Lung microvascular endothelial cell (primary cell): ENCODE results near the gene IL17D. TPM values are rescaled to one million over a fixed set of nuclear protein-coding genes. Genes with fewer than 3 reads are reported as not detected.
"Not testable (repeated sequence)": the region's sequence is repeated elsewhere in the genome, so short reads cannot be mapped to it uniquely, and the experiment has no call there.

Experiments
- DNase-seq, 2 donors: peaks; one replicate each; pipeline versions ENCODE4 v3.0.0 to v3.0.0-alpha.2; 2010; ENCODE audit warnings: low read depth in 2 of 2
- total RNA-seq: library from RNA; depleted of rRNA; stranded (reverse); fragments of >200 nt; gene quantifications from 2 replicates; pipeline ENCODE4 v1.2.1, GENCODE V29; 2014

The IL17D gene
- total RNA-seq, 1 donor from 2014 or later = 3.4 TPM

DNA sequence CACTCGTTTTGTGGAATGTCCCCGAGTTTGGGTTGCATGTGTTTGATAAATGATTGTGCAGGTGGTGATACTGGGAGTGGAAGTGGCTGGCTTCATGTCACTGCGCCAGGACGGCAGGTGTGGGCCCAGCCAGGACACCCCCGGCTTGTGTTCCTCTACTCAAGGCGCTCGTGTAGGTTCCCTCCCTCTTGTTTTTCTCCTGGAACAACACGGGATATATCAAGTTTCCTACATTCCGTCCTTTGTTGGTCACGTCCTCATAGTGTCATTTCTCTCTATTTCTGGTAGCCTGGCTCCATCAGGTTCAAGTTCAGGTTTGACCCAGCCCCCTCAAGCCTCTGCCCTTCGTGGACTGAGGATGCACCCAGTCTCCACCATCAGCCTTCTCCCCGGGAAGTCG, 16.3 kb downstream of the IL17D start:
- no peak for DNase-seq

DNA sequence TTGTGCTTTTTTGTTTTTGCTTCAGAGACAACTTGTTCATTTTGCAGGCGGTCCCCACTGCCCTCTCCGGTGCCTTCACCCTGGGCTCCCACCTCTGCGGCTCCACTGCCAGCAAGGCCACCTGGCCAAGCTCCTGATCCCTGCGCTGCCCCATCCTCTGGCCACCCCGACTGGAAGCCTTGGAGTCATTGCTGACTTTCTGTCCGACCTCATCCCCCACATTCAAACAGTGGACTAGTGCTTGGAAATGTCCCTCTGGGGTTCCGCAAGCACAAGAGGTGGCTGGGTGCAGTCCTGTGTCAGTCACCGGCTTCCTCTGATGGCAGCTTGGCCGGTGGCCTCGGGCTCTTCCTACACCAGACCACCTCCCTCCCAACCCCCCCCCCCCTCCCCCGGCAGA, 17.0 kb downstream of the IL17D start:
- DNase-seq = no peak

DNA sequence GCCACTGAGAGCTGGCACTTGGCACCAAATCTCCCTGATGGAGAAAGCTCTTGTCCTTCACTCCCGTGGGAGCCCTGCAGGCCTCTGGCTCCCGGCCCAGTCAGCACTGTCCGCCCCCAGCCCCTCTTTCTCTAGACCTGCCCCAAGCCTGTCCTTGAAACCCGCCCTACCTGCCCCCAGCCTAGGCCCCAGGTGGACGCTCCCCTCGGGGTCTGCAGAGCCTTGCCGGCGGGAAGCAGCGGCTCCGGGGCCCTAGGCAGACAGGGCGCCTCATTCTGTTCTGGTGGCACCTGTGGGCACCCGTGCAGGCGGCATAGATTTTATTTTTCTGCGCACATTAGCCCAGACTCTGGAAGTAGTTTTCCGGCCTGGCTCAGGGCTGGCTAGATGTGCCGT, 17.6 kb downstream of the IL17D start:
- no peak for DNase-seq

DNA sequence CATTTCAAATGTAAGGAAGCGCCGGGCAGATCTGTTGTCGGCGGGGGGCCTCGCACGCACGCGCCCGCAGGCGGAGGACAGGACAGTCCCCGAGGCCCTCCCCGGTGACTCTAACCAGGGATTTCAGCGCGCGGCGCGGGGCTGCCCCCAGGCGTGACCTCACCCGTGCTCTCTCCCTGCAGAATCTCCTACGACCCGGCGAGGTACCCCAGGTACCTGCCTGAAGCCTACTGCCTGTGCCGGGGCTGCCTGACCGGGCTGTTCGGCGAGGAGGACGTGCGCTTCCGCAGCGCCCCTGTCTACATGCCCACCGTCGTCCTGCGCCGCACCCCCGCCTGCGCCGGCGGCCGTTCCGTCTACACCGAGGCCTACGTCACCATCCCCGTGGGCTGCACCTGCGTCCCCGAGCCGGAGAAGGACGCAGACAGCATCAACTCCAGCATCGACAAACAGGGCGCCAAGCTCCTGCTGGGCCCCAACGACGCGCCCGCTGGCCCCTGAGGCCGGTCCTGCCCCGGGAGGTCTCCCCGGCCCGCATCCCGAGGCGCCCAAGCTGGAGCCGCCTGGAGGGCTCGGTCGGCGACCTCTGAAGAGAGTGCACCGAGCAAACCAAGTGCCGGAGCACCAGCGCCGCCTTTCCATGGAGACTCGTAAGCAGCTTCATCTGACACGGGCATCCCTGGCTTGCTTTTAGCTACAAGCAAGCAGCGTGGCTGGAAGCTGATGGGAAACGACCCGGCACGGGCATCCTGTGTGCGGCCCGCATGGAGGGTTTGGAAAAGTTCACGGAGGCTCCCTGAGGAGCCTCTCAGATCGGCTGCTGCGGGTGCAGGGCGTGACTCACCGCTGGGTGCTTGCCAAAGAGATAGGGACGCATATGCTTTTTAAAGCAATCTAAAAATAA, 18.2 kb downstream of the IL17D start:
- DNase-seq = peak; percentile 49 to 75

DNA sequence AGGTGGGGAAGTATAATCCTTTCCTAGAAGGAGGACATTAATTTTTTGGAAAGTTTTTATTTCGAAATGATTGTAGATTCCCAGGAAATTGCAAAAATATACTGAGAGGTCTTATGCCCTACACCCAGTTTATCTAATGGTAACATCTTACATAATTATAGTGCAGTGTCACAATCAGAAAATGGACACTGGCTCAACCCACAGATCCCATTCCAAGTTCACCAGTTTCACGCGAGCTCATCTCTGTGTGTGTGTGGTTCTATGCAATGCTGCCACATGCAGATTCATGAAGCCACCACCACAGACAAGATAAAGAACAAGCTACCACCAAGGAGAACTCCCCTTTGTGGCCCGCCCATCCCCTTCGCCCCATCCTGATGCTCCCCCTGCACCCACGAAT, 24.4 kb downstream of the IL17D start:
- DNase-seq = no peak

DNA sequence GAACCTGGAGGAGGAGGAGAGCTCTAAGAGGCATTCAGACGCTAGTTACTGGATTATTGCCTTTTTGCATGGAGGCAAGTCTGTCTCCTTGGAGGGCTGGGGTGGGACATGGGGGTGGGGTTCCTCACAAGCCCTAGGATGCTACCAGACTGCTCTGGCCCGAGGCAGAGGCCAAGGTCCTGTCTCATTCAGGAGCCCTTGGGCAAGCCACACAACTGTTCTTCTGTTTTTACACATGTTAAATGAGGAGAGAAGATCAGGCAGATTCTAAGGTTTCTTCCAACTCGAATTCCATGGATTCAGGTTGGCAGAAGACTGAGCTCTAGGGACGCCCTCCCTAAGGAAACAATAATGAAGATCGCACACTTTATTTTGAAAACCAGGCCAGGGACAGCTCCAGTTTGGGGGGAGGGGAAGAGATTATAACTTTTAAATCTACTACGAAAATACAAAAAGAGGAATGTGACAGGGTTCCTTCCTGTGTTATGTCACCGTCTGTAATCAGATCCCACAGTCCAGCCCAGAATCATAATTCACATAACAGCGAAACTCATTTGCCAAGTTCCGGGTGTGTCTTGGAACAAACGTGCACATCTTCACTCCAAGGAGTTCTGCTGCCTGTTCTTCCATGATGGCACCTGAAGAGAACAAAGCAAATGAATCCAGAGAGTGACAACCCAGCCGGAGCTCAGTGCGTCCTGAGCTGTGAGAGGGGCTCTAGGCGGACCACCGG, 25.2 kb downstream of the IL17D start:
- peak; percentile 50 to 71 for DNase-seq

DNA sequence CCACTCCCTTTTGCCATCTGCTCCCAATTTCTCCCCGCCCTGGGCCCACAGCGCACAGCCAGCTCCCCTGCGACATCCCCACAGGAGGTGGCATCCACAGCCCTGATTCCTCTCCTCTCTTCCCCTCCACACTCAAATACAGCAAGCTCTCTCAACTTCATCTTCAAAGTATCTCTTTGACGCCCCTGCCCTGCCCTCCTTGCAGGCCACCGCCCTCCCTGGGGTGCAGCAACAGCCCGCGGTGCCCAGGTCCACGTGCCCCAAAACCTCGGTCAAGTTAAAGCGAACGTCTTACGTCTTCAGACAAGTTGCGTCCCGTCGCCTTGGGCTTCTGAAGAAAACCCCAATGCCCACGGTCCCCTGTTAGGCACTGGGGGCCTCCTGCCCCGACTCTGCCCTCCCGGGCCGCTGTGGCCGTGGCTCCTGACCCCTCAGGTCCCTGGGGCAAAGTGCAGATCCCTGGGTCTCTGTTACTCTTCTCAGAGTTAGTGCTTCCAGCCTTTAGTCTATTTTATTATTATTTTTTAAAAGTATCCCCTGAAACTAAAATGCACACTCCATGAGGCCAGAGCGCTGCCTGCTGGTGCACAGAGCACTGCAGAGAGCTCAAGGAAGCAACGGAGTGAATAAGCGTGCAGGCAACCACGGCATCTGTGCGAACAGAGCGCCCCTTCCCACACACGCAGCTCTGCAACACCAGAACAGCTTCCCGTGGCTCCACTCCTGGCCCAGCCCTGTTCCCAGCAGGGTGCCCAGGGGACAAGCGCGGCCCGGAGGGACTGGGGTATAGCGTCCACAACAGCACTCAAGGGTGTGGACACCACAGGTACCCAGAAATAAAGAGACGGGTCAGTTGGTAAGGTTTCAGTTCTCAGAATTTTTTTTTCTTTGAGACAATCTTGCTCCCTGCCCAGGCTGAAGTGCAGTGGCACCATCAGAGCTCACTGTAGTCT, 26.4 kb downstream of the IL17D start:
- no peak for DNase-seq

DNA sequence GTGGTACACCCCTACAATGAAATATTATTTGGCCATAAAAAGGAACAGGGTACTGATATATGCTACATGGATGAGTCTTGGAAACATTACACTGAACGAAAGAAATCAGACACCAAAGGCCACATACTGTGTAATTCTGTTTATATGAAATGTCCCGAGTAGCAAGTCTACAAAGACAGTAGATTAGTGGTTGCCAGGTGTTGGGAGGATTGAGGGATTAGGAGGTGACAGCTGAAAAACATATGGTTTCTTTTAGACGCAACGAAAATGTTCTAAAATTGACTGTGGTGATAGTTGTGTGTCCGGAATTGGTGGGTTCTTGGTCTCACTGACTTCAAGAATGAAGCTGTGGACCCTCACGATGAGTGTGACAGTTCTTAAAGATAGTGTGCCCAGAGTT, 35.1 kb downstream of the IL17D start:
- DNase-seq = no peak

DNA sequence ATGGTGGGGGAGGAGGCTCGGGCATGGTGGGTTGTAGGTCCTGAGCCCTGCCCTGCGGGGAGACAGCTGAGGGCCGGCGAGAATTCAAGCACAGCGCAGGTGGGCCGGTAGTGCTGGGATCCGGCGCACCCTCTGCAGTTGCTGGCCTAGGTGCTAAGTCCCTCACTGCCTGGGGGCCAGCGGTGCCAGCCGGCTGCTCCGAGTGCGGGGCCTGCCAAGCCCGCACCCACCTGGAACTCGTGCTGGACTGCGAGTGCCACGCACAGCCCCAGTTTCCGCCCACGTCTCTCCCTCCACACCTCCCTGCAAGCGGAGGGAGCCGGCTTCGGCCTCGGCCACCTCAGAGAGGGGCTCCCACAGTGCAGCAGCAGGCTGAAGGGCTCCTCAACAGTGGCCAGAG, 36.5 kb downstream of the IL17D start:
- no peak for DNase-seq

DNA sequence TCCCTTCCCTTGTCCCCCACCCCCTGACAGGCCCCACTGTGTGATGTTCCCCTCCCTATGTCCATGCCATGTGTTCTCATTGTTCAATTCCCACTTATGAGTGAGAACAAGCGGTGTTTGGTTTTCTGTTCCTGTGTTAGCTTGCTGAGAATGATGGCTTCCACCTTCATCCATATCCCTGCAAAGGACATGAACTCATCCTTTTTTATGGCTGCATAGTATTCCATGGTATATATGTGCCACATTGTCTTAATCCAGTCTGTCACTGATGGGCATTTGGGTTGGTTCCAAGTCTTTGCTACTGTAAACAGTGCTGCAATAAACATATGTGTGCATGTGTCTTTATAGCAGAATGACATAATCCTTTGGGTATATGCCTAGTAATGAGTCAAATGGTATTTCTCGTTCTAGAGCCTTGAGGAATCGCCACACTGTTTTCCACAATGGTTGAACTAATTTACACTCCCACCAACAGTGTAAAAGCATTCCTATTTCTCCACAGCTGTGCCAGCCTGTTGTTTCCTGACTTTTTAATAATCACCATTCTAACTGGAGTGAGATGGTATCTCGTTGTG, 40.4 kb downstream of the IL17D start:
- DNase-seq = not testable (repeated sequence)

DNA sequence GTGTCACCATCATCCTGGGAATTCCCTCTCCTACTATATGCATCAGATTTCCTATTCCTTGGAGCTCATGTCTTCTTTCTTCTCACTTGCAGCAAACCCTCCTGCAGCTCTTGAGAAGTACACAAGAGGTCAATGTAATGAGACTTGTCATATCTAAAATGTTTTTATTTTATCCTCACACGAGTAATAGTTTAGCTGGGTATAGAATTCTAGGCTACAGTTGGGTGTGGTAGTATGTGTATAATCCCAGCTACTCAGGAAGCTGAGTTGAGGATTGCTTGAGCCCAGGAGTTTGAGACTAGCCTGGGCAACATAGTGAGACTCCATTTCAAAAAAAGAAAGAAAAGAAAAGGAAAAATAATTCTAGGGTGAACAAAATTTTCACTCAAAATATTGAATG, 45.9 kb downstream of the IL17D start:
- no peak for DNase-seq

DNA sequence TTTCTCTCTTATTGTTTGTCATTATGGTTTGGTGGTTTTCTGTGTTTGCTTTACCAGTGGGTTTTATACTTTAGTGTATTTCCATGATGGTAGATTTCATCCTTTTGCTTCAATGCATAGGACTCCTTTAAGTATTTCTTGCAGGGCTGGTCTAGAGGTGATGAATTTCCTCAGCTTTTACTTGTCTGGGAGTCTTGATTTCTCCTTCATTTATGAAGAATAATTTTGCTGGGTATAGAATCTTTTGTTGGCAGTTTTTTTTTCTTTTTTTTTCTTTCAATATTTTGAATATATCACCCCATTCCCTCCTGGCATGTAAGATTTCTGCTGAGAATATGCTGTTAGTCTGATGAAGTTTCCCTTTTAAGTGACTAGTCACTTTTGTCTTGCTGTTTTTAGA, 50.5 kb downstream of the IL17D start:
- no peak for DNase-seq

DNA sequence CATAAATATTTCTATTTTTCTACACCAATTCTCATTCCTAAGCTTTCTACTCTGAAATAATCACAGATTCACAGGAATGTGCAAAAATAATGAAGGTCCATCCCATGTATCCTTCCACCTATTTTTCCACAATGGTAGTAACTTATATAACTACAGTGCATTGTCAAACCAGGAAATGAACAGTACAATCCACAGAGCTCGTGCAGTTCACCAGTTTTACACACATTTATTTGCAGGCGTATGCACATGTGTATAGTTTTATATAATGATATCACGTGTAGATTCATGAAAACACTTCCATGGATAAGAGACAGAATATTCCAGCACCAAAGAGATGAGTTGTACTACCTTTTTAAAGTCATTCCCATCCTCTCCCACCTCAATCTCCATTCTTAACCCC, 57.4 kb downstream of the IL17D start:
- peak in 1 of 2 donors; percentile 10 for DNase-seq

DNA sequence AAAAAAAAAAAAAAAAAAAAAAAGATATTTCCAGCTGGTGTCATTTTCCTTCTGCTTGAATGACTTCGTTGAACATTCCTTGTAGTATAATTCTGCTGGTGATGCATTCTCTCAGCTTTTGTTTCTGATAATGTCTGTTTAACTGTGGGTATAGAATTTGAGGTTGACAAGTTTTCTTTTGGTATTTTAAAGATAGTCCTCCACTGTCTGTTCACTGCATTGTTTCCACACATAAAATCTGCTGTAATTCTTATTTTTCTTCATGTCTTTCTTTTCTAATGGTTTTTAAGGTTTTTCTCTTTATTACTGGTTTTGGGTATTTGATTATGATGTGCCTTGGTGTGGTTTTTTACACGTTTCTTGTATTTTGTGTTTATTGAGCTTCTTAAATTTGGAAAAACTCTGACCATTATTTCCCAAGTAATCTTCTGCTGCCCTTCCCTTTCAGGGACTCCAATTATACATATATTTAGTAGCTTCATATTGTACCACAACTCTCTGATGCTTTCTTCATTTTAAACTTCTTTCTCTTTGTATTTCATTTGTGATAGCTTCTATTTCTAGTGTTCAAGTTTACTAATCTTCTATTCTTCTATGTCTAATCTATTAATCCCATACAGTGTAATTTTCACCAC, 63.9 kb downstream of the IL17D start:
- DNase-seq = no peak

DNA sequence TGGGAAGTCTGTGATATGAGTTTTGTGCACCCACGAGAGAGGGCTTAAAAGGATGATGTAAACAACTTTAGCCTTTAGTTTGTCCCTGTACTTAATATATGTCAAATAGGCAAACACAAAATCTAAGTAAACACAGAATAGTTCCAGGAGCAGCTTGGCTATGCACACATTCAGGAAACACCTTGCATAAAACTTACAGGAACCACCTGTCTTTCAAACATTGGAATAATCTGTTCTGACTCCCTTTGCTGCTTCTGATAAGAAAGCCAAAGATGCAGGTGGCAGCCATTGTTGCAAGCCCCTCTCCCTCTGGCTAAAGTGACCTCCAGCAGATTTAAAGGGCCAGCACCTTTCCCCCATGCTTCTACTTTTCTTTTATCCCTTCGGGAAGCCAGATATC, 65.6 kb downstream of the IL17D start:
- DNase-seq = peak; percentile 65 to 92

DNA sequence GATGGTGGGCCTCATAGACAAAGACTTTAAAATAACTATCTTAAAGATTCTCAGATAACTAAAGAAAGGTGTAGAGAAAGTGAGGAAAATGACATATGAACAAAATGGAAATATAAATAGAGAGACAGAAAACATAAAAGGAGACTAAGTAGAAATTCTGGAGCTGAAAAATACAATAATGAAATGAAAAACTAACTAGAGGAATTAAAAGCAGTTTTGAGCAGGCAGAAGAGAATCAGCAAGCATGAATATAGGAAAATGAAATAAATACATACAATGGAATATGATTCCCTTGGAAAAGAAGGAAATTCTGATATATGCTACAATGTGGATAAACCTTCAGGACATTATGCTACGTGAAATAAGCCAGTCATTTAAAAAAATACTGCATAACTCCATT, 66.3 kb downstream of the IL17D start:
- DNase-seq = no peak

Other genes starting within 250 kb of the IL17D start
- gene CRYL1, start 177.8 kb upstream of the IL17D start, total RNA-seq = 18.3 and 38.4 TPM in 2 replicates
- 5.9 and 6.7 TPM in 2 replicates for gene IFT88, start 136.5 kb upstream of the IL17D start, total RNA-seq
- 4.6 and 10.5 TPM in 2 replicates for gene EEF1AKMT1, start 70.3 kb downstream of the IL17D start, total RNA-seq
- gene XPO4, start 199.0 kb downstream of the IL17D start, total RNA-seq = 16.3 and 16.7 TPM in 2 replicates